Measurements from ENCODE around the gene AIPL1. TPM values are rescaled to one million over a fixed set of nuclear protein-coding genes. Genes with fewer than 3 reads are reported as not detected.

Gene AIPL1
- polyA plus RNA-seq, 4 donors: 0.05 to 0.13 TPM; not detected in 2

DNA sequence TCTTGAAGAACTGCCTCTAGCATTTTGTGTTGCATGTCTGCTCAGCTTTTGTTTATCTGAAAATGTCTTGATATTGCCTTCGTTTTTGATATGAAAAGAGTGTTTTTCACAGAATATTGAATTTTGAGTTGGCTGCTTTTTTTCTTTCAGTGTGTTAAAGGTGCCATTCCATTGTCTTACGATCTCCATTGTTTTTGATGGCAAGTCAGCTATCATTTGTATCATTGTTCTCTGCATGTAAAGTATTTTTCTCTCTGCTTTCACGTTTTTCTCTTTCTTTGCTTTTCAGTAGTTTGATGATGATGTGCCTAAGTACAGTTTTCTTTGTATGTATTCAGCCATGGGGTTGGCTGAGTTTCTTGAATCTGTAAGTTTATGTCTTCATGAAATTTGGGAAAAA lies 57.0 kb downstream of the AIPL1 start:
- DNase-seq (ENCODE audit: low read depth in 4 of 4, low spot score in 2 of 4): no peak

DNA sequence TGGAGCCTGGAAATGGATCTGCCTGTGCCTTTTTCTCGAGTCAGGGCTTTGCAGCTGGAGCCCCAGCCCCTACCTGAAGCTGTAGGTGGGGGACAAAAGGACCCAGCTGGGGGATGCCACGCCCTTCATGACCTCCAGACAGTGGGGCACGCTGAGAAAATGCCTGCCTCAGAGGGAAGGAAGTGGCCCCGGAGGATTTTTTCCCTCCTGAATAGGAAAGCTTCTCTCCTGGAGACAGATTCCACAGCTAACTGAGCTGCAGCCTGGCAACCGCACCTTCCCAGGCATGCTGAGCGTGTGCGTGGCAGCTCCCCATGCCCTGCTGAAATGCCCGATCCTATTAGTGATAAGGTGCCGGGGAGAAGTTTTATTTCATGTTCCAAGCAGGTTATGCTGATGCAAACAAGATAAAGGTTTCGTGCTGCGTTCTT lies 58.0 kb downstream of the AIPL1 start:
- DNase-seq (ENCODE audit: low read depth in 4 of 4, low spot score in 2 of 4): no peak

GRCh38 chr17:6374761-6375312 lies 60.1 kb downstream of the AIPL1 start:
- peak in 3 of 4 donors; percentile 24 to 47 (median 37) for DNase-seq (ENCODE audit: low read depth in 4 of 4, low spot score in 2 of 4)

GRCh38 chr17:6374271-6374691 lies 60.6 kb downstream of the AIPL1 start:
- no peak for DNase-seq (ENCODE audit: low read depth in 4 of 4, low spot score in 2 of 4)

Other genes starting within 250 kb of the AIPL1 start
- 10 to 100 TPM; 19.5 to 31.3 (median 25.8) TPM for gene PIMREG, start 9.3 kb upstream of the AIPL1 start, polyA plus RNA-seq (ENCODE audit: insufficient read length in 4 of 4)
- 10 to 100 TPM in 2 of 4 donors, 1 to 10 TPM in 2; 8.3 to 11.6 (median 10.0) TPM for gene PITPNM3, start 121.4 kb upstream of the AIPL1 start, polyA plus RNA-seq (ENCODE audit: insufficient read length in 4 of 4)
- gene KIAA0753, start 205.6 kb upstream of the AIPL1 start, polyA plus RNA-seq (ENCODE audit: insufficient read length in 4 of 4): 10 to 100 TPM; 25.3 to 42.2 (median 37.9) TPM
- gene TXNDC17, start 205.9 kb upstream of the AIPL1 start, polyA plus RNA-seq (ENCODE audit: insufficient read length in 4 of 4): 10 to 100 TPM; 76.6 to 99.2 (median 88.3) TPM
- 10 to 100 TPM; 20.8 to 26.2 (median 24.2) TPM for gene MED31, start 216.5 kb upstream of the AIPL1 start, polyA plus RNA-seq (ENCODE audit: insufficient read length in 4 of 4)
- 10 to 100 TPM in 2 of 4 donors, 1 to 10 TPM in 2; 9.0 to 12.4 (median 11.1) TPM for gene C17orf100, start 216.6 kb upstream of the AIPL1 start, polyA plus RNA-seq (ENCODE audit: insufficient read length in 4 of 4)